ENCODE data around the gene IFIT5.
"Not testable (repeated sequence)": the region's sequence is repeated elsewhere in the genome, so short reads cannot be mapped to it uniquely, and the experiment has no call there.

IFIT5 gene

GRCh38 chr10:89416465-89416864 lies 2.1 kb downstream of the IFIT5 start:
- FAIRE-seq (no peak), DNase-seq (ENCODE audit: insufficient read length) (no peak)
- TF ChIP-seq POLR2AphosphoS5 (IDR thresholded peaks at IDR 0.05; ENCODE audit: low read depth, low read length) (no peak), POLR2A (IDR thresholded peaks at IDR 0.05; ENCODE audit: low read depth, low read length) (no peak), TAF1 (IDR thresholded peaks at IDR 0.05; ENCODE audit: borderline replicate concordance, low read depth, low read length) (no peak)

- FAIRE-seq = no peak
- TF ChIP-seq POLR2AphosphoS5 (IDR thresholded peaks at IDR 0.05; ENCODE audit: low read depth, low read length) (no peak), POLR2A (IDR thresholded peaks at IDR 0.05; ENCODE audit: low read depth, low read length) (no peak)
- no peak for DNase-seq (ENCODE audit: insufficient read length)
Observed at GRCh38 chr10:89419548-89419947, 5.2 kb downstream of the IFIT5 start.

- DNase-seq (ENCODE audit: insufficient read length) = no peak
- FAIRE-seq = no peak
- TF ChIP-seq TAF1 (IDR thresholded peaks at IDR 0.05; ENCODE audit: borderline replicate concordance, low read depth, low read length) (no peak), POLR2A (IDR thresholded peaks at IDR 0.05; ENCODE audit: low read depth, low read length) (no peak), POLR2AphosphoS5 (IDR thresholded peaks at IDR 0.05; ENCODE audit: low read depth, low read length) (no peak)
Observed at GRCh38 chr10:89421018-89421476, 6.7 kb downstream of the IFIT5 start.

GRCh38 chr10:89425000-89425399 lies 10.6 kb downstream of the IFIT5 start:
- DNase-seq (ENCODE audit: insufficient read length) (no peak), FAIRE-seq (no peak)
- TF ChIP-seq POLR2A (IDR thresholded peaks at IDR 0.05; ENCODE audit: low read depth, low read length) (no peak), TAF1 (IDR thresholded peaks at IDR 0.05; ENCODE audit: borderline replicate concordance, low read depth, low read length) (no peak), POLR2AphosphoS5 (IDR thresholded peaks at IDR 0.05; ENCODE audit: low read depth, low read length) (no peak)

- FAIRE-seq (peak; percentile 88), DNase-seq (ENCODE audit: insufficient read length) (peak; percentile 9)
- TF ChIP-seq TAF1 (IDR thresholded peaks at IDR 0.05; ENCODE audit: borderline replicate concordance, low read depth, low read length) (no peak), POLR2AphosphoS5 (IDR thresholded peaks at IDR 0.05; ENCODE audit: low read depth, low read length) (no peak), POLR2A (IDR thresholded peaks at IDR 0.05; ENCODE audit: low read depth, low read length) (no peak)
Observed at GRCh38 chr10:89426230-89426868, 12.0 kb downstream of the IFIT5 start.

- FAIRE-seq (no peak), DNase-seq (ENCODE audit: insufficient read length) (no peak)
- TF ChIP-seq POLR2AphosphoS5 (IDR thresholded peaks at IDR 0.05; ENCODE audit: low read depth, low read length) (no peak), POLR2A (IDR thresholded peaks at IDR 0.05; ENCODE audit: low read depth, low read length) (no peak), TAF1 (IDR thresholded peaks at IDR 0.05; ENCODE audit: borderline replicate concordance, low read depth, low read length) (no peak)
Observed at GRCh38 chr10:89427629-89428028, 13.3 kb downstream of the IFIT5 start.

GRCh38 chr10:89428877-89429276 lies 14.5 kb downstream of the IFIT5 start:
- no peak for DNase-seq (ENCODE audit: insufficient read length)
- TF ChIP-seq POLR2AphosphoS5 (IDR thresholded peaks at IDR 0.05; ENCODE audit: low read depth, low read length) (no peak), POLR2A (IDR thresholded peaks at IDR 0.05; ENCODE audit: low read depth, low read length) (no peak), TAF1 (IDR thresholded peaks at IDR 0.05; ENCODE audit: borderline replicate concordance, low read depth, low read length) (no peak)
- no peak for FAIRE-seq

- FAIRE-seq (no peak), DNase-seq (ENCODE audit: insufficient read length) (no peak)
- TF ChIP-seq POLR2AphosphoS5 (IDR thresholded peaks at IDR 0.05; ENCODE audit: low read depth, low read length) (no peak), POLR2A (IDR thresholded peaks at IDR 0.05; ENCODE audit: low read depth, low read length) (no peak)
Observed at GRCh38 chr10:89431977-89432376, 17.6 kb downstream of the IFIT5 start.

- FAIRE-seq = no peak
- TF ChIP-seq POLR2A (IDR thresholded peaks at IDR 0.05; ENCODE audit: low read depth, low read length) = no peak
- TF ChIP-seq TAF1 (IDR thresholded peaks at IDR 0.05; ENCODE audit: borderline replicate concordance, low read depth, low read length) = no peak
- TF ChIP-seq POLR2AphosphoS5 (IDR thresholded peaks at IDR 0.05; ENCODE audit: low read depth, low read length) = no peak
- no peak for DNase-seq (ENCODE audit: insufficient read length)
Observed at GRCh38 chr10:89438525-89438924, 24.2 kb downstream of the IFIT5 start.

- FAIRE-seq (no peak), DNase-seq (ENCODE audit: insufficient read length) (no peak)
- TF ChIP-seq POLR2AphosphoS5 (IDR thresholded peaks at IDR 0.05; ENCODE audit: low read depth, low read length) = no peak
- TF ChIP-seq TAF1 (IDR thresholded peaks at IDR 0.05; ENCODE audit: borderline replicate concordance, low read depth, low read length) = no peak
- no peak for TF ChIP-seq POLR2A (IDR thresholded peaks at IDR 0.05; ENCODE audit: low read depth, low read length)
Observed at GRCh38 chr10:89440226-89441009, 26.1 kb downstream of the IFIT5 start.

- TF ChIP-seq POLR2AphosphoS5 (IDR thresholded peaks at IDR 0.05; ENCODE audit: low read depth, low read length) (no peak), TAF1 (IDR thresholded peaks at IDR 0.05; ENCODE audit: borderline replicate concordance, low read depth, low read length) (no peak), POLR2A (IDR thresholded peaks at IDR 0.05; ENCODE audit: low read depth, low read length) (no peak)
- FAIRE-seq = no peak
- no peak for DNase-seq (ENCODE audit: insufficient read length)
Observed at GRCh38 chr10:89442289-89442688, 27.9 kb downstream of the IFIT5 start.

- not testable (repeated sequence) for DNase-seq (ENCODE audit: insufficient read length); FAIRE-seq
Observed at GRCh38 chr10:89444819-89445218, 30.5 kb downstream of the IFIT5 start.
